SK-N-SH treated with all-trans-retinoic acid at 6 μM for 48 hours (cell line): ENCODE results near the gene CDCA3.

Experiments
- ARNTL ChIP-seq: fragments of 450-650 bp; formaldehyde crosslinking; IDR thresholded peaks from 2 replicates; pipeline ENCODE4 v1.5.0; 2020; ENCODE audit warnings: low read depth, mild to moderate bottlenecking, moderate library complexity, borderline replicate concordance
- ESRRG ChIP-seq: fragments of 250-450 bp; sonication (Bioruptor Pico); IDR thresholded peaks from 2 replicates; pipeline ENCODE4 v1.6.1; 2021; ENCODE audit warnings: mild to moderate bottlenecking
- ISL1 ChIP-seq: fragments of 250-450 bp; sonication (Bioruptor Pico); IDR thresholded peaks from 2 replicates; pipeline ENCODE4 v2.1.2; 2022; ENCODE audit warnings: mild to moderate bottlenecking, moderate library complexity
- PPARA ChIP-seq: fragments of 250-450 bp; sonication (Bioruptor Pico); IDR thresholded peaks from 2 replicates; pipeline ENCODE4 v1.5.0; 2020; ENCODE audit warnings: mild to moderate bottlenecking, borderline replicate concordance
- RARB ChIP-seq: fragments of 250-450 bp; sonication (Bioruptor Pico); IDR thresholded peaks from 2 replicates; pipeline ENCODE4 v1.8.0; 2021; ENCODE audit warnings: mild to moderate bottlenecking, moderate library complexity
- SNAI2 ChIP-seq: fragments of 250-450 bp; sonication (Bioruptor Pico); IDR thresholded peaks from 2 replicates; pipeline ENCODE4 v1.5.0; 2020; ENCODE audit warnings: mild to moderate bottlenecking, moderate library complexity
- TCF4 ChIP-seq: fragments of 250-450 bp; sonication (Bioruptor Pico); IDR thresholded peaks from 2 replicates; pipeline ENCODE4 v1.8.0; 2021; ENCODE audit warnings: mild to moderate bottlenecking, moderate library complexity, borderline replicate concordance
- ZFP30 ChIP-seq: fragments of 450-650 bp; formaldehyde crosslinking; IDR thresholded peaks from 2 replicates; pipeline ENCODE4 v1.5.0; 2022; ENCODE audit warnings: mild to moderate bottlenecking, moderate library complexity
- ZNF565 ChIP-seq: fragments of 450-650 bp; formaldehyde crosslinking; conservative IDR thresholded peaks from 2 replicates; pipeline ENCODE4 v1.5.0; 2020; ENCODE audit warnings: low read depth, mild to moderate bottlenecking, moderate library complexity
- ZNF70 ChIP-seq: fragments of 450-650 bp; formaldehyde crosslinking; IDR thresholded peaks from 2 replicates; pipeline ENCODE4 v1.5.0; 2020; ENCODE audit warnings: mild to moderate bottlenecking, moderate library complexity
- TF ChIP-seq, protein P1 (sequence below): fragments of 250-450 bp; sonication (Bioruptor Pico); IDR thresholded peaks from 2 replicates; pipeline ENCODE4 v1.5.0; 2020; ENCODE audit warnings: mild to moderate bottlenecking, moderate library complexity
- TF ChIP-seq, protein P2 (sequence below): fragments of 250-450 bp; sonication (Bioruptor Pico); IDR thresholded peaks from 2 replicates; pipeline ENCODE4 v1.8.0; 2020; ENCODE audit warnings: mild to moderate bottlenecking, moderate library complexity, borderline replicate concordance
- TF ChIP-seq, protein P3 (sequence below): fragments of 250-450 bp; sonication (Bioruptor Pico); IDR thresholded peaks from 2 replicates; pipeline ENCODE4 v1.5.1; 2020; ENCODE audit warnings: low read depth, mild to moderate bottlenecking, moderate library complexity
- TF ChIP-seq, protein P4 (sequence below): fragments of 250-450 bp; sonication (Bioruptor Pico); IDR thresholded peaks from 2 replicates; pipeline ENCODE4 v1.5.1; 2021; ENCODE audit warnings: mild to moderate bottlenecking, moderate library complexity

DNA sequence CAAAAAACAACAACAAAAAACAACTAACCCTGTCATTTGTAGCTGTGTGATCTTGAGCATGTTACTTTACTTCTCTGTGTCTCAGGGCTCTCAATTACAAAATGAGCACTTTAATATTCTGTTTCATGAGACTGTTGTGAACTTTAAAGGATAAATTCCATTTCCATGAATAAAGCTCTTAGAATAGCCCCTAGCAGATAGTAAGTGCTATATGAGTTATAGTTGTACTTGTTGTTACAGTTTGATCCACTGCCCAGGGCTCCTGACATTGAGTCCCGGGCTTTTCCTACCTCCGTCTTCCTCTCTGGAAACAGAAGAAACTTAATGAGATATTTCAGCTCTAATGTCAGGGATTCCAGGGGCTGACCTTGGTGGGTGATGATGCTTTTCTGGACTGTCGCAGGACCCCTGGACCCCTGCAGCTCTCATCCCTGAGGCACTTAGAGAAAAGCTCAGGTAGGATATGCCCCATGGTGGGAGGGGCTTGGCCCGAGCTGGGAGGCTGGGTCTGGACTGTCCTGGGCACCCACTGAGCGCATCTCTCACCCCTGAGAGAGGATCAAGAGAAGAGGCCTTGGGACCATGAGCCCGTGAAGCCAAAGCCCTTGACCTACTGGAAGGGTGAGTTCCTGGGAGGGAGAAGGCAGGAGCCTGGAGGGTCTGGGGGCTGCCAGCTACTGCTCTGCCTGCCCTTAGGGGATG is 17.7 kb downstream of the CDCA3 start:
- TF ChIP-seq TCF4 (CRISPR knock-in tag), result no peak
- no peak for TF ChIP-seq SNAI2 (CRISPR knock-in tag)
- no peak for TF ChIP-seq ESRRG
- TF ChIP-seq, protein P1, sequence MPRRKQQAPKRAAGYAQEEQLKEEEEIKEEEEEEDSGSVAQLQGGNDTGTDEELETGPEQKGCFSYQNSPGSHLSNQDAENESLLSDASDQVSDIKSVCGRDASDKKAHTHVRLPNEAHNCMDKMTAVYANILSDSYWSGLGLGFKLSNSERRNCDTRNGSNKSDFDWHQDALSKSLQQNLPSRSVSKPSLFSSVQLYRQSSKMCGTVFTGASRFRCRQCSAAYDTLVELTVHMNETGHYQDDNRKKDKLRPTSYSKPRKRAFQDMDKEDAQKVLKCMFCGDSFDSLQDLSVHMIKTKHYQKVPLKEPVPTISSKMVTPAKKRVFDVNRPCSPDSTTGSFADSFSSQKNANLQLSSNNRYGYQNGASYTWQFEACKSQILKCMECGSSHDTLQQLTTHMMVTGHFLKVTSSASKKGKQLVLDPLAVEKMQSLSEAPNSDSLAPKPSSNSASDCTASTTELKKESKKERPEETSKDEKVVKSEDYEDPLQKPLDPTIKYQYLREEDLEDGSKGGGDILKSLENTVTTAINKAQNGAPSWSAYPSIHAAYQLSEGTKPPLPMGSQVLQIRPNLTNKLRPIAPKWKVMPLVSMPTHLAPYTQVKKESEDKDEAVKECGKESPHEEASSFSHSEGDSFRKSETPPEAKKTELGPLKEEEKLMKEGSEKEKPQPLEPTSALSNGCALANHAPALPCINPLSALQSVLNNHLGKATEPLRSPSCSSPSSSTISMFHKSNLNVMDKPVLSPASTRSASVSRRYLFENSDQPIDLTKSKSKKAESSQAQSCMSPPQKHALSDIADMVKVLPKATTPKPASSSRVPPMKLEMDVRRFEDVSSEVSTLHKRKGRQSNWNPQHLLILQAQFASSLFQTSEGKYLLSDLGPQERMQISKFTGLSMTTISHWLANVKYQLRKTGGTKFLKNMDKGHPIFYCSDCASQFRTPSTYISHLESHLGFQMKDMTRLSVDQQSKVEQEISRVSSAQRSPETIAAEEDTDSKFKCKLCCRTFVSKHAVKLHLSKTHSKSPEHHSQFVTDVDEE (CRISPR knock-in tag), result no peak
- TF ChIP-seq ISL1 (CRISPR knock-in tag), result no peak
- no peak for TF ChIP-seq ARNTL (CRISPR knock-in tag)
- TF ChIP-seq, protein P2, sequence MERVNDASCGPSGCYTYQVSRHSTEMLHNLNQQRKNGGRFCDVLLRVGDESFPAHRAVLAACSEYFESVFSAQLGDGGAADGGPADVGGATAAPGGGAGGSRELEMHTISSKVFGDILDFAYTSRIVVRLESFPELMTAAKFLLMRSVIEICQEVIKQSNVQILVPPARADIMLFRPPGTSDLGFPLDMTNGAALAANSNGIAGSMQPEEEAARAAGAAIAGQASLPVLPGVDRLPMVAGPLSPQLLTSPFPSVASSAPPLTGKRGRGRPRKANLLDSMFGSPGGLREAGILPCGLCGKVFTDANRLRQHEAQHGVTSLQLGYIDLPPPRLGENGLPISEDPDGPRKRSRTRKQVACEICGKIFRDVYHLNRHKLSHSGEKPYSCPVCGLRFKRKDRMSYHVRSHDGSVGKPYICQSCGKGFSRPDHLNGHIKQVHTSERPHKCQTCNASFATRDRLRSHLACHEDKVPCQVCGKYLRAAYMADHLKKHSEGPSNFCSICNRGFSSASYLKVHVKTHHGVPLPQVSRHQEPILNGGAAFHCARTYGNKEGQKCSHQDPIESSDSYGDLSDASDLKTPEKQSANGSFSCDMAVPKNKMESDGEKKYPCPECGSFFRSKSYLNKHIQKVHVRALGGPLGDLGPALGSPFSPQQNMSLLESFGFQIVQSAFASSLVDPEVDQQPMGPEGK (CRISPR knock-in tag), result no peak
- no peak for TF ChIP-seq ZNF70
- no peak for TF ChIP-seq ZFP30
- no peak for TF ChIP-seq ZNF565 (CRISPR knock-in tag)
- TF ChIP-seq RARB (CRISPR knock-in tag), result no peak
- TF ChIP-seq, protein P3, sequence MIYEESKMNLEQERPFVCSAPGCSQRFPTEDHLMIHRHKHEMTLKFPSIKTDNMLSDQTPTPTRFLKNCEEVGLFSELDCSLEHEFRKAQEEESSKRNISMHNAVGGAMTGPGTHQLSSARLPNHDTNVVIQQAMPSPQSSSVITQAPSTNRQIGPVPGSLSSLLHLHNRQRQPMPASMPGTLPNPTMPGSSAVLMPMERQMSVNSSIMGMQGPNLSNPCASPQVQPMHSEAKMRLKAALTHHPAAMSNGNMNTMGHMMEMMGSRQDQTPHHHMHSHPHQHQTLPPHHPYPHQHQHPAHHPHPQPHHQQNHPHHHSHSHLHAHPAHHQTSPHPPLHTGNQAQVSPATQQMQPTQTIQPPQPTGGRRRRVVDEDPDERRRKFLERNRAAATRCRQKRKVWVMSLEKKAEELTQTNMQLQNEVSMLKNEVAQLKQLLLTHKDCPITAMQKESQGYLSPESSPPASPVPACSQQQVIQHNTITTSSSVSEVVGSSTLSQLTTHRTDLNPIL (CRISPR knock-in tag), result no peak
- TF ChIP-seq PPARA (CRISPR knock-in tag), result no peak
- TF ChIP-seq, protein P4, sequence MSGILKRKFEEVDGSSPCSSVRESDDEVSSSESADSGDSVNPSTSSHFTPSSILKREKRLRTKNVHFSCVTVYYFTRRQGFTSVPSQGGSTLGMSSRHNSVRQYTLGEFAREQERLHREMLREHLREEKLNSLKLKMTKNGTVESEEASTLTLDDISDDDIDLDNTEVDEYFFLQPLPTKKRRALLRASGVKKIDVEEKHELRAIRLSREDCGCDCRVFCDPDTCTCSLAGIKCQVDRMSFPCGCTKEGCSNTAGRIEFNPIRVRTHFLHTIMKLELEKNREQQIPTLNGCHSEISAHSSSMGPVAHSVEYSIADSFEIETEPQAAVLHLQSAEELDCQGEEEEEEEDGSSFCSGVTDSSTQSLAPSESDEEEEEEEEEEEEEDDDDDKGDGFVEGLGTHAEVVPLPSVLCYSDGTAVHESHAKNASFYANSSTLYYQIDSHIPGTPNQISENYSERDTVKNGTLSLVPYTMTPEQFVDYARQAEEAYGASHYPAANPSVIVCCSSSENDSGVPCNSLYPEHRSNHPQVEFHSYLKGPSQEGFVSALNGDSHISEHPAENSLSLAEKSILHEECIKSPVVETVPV, result no peak
